ENCODE results near the gene TRIM14.
A peak's percentile ranks its signal among the peaks of the same experiment; 100 is the strongest.
"Not testable (repeated sequence)": the region's sequence is repeated elsewhere in the genome, so short reads cannot be mapped to it uniquely, and the experiment has no call there.

TRIM14 gene

DNA sequence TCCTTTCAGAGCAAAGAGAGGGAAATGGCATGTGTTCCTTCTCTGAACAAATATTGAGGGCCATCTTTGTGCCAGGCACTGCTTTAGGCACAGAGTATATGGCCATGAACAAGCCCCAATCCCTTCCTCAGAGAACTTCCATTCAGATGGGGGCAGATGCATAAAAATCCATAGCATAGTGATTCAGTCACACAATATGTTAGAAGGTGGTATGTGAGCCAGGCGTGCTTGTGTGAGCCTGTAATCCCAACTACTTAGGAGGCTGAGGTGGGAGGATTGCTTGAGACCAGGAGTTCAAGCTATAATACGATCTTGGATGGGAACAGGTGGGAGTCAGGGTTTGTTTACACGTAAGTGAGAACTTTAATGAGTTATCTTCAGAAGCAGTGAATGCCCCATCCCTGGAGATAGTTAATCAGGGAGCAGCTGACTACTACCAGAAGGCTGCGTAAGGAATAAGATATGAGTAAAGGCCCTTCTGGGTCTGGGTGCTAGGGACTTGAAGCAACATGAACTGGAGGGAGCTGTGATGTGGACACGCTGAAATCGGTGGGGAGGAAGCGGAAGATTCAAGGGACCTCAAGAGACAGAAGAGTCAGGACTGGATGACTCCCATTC is 35.3 kb downstream of the TRIM14 start:
- no peak for DNase-seq (ENCODE audit: low read depth in 2 of 2, low spot score in 1 of 2)

DNA sequence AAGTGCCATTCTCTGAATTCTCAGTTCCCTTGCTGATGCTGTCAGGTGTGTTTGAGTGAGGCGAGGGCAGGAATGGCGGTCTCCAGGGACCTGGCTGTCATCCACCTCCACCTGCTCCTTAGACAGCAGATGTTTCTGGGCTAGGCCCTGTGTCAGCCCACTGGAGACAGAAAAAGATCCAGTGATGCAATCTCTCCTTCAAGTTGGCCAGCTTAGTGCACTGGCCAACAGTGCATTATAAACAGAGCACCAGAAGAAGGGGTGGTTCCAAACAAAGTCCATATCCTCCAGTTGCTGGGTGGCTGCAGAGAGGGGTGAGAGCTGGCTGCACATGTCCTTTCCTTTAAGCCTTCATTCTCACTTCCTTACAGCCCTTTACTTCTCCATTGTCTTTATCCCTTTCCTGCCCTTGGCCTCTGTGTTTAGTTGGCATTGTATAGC is 35.9 kb downstream of the TRIM14 start:
- no peak for DNase-seq (ENCODE audit: low read depth in 2 of 2, low spot score in 1 of 2)

DNA sequence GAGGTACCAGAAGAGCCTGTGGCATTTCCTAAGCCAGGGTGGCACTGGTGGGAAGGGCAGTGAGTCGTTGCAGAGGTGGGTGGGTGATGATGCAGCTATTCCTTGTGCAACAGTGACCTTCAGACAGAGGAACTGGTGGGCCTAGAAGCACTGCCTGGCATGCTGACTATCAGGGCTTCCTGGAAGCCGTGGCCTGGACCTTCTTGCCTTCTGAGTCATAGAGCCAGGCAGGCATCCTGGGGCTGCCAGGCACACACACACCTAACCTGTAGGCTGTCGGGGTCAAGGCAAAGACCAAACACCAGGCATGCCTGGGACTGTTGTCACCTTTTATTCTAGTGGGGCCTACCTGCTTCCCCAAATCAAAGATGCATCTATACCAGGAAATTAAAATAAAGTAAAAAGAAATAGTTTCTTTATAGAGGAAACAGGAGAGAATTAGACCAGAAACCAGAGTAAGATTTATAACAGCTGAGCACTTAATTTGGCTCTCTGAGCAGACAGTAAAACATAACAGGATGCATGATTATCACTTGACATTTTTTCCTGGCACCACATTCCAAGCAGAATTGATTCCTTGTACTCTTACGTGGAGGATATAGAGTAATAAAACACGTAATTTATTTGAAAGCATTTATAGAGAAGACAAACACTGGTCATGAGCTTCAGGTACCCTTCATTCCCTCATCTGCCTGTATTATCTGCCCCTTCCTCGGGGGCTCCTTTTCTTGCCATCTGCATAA is 37.4 kb downstream of the TRIM14 start:
- DNase-seq (ENCODE audit: low read depth in 2 of 2, low spot score in 1 of 2): peak in 1 of 2 donors; percentile 17

DNA sequence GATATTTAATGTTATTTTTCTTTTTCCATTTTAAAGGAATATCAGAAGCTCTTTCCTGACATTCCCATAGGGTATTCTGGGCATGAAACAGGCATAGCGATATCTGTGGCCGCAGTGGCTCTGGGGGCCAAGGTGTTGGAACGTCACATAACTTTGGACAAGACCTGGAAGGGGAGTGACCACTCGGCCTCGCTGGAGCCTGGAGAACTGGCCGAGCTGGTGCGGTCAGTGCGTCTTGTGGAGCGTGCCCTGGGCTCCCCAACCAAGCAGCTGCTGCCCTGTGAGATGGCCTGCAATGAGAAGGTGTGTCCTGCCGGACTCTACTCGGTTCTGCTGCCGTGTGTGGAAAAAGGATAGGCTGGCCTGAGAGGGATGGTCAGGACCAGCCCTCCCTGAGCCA is 38.2 kb downstream of the TRIM14 start:
- no peak for DNase-seq (ENCODE audit: low read depth in 2 of 2, low spot score in 1 of 2)

DNA sequence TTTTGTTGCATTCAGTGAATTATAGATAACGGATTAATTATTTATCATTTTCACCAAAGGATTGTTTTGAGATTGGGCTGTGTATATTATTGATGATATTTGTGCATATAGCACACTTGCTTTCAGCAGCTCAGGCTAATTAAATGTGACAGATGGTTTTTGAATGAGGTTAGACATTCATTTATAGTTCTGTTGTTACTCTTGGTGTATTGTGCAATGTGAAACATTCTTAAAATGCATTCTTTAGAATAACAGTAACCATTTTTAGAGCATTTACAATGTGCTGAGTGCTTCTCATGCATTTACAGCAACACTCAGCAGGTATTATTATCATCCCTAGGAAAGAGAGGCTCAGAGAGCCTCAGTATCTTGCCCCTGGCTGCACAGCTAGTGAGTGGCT is 38.7 kb downstream of the TRIM14 start:
- no peak for DNase-seq (ENCODE audit: low read depth in 2 of 2, low spot score in 1 of 2)

DNA sequence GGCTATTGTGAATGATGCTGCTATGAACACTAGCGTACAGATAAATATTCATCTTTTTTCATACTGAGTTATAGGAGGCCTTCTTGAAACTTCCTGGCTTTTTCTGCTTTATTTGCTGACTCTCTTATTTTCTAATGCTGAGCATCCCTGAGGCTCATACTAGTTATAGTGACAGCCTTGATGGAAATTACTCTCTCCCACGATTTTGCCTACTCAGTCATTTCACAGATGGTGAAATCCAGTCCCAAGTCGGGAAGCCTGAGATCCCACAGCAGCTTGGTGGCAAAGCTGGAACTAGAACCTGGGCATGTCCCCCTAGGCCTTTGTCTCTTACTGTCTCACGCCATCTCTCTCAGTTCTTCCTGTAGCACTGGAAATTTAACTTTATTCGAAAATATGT is 40.1 kb downstream of the TRIM14 start:
- no peak for DNase-seq (ENCODE audit: low read depth in 2 of 2, low spot score in 1 of 2)

DNA sequence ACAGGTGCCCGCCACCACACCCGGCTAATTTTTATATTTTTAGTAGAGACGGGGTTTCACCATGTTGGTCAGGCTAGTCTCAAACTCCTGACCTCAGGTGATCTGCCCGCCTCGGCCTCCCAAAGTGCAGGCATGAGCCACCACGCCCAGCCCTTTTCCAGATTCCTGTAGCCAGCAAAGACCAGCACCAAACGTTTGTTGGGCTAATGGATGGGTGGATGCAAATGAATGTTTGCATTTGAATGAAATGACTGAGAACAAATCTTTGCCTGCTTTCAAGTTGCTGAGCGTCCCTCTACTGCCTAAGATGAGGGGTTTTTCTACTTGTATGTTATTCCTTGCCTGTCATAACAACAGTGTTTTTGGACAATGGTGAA is 42.5 kb downstream of the TRIM14 start:
- not testable (repeated sequence) for DNase-seq (ENCODE audit: low read depth in 2 of 2, low spot score in 1 of 2)

DNA sequence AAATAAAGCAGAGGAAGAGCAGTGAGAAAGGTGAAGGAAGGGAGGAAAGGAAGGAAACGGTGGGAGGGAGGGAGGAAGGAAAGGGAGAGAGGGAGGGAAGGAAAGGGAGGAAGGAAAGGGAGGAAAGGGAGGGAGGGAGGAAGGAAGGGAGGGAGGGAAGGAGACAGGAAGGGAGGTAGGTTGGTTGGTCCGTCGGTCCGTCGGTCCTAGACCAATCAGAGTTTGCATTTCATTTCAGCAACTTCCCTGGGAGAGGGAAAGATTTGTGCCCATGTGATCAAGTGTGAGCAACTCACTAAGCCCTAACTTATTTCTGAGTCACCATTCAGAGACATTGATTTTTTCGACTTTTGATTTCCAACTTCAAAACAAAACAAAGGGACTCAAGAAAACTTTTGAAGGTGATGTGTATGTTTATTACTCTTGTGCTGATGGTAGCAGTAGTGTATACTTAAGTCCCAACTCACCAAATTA is 43.7 kb downstream of the TRIM14 start:
- no peak for DNase-seq (ENCODE audit: low read depth in 2 of 2, low spot score in 1 of 2)

DNA sequence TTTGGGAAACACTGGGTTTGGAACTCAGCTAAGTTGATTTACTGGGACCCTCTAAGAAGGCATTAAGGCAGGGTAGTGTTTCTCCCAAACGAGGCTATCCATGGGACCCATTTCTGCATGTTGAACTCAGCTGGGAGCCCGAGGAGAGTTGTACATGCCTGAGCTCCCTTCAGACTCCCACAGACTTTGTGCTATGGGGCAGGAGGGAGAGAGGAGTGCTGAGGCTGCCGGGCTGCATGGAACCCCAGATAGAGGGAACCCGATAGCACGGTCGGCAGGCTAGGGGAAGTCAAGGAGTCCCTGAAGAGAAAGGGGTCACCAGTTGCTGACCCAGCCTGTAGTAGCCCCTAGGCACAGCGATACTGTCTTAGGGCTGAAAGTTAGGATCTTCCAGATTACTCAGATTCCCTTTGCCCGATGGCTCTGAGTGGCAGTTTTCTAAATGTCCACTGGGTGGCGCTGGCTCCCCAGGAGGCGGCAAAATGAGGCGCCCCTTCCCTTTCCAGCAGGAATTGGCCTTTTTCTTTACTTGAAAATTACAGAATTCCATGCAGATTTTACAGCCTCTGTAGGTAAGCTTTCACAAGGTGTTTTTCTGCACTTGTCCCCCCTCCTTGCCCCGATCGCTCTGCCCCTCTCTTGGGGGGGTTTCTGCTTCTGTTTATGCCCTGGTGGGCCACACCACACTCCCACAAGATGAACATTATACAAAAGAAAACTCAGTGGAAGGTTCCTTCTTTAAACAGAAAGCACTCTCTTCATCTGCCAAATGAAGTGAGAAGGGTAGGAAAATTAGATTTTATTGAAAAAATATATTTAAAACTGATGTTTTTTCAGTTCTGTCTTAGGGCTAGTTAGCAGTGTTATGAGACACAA is 44.7 kb downstream of the TRIM14 start:
- peak in 1 of 2 donors; percentile 38 for DNase-seq (ENCODE audit: low read depth in 2 of 2, low spot score in 1 of 2)

DNA sequence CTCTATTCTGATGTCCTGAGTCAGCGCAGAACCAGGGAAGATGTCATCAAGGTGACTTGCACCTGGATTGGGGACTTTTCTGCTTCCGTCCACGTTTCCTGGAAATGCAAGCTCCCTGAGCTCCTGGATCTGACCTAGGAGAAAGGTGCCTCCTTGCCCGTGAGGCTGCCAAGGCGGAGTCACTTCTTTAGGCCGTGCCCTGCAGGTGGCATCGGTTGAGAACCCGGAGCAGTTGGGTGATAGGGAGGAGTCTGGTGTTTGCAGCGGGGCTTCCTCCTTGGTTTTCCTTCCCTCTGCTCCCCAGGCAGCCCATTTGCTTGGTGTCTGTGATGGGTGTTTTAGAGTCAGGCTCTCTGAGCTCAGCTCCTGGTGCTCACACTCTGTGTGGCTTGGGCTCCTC is 47.3 kb downstream of the TRIM14 start:
- no peak for DNase-seq (ENCODE audit: low read depth in 2 of 2, low spot score in 1 of 2)

DNA sequence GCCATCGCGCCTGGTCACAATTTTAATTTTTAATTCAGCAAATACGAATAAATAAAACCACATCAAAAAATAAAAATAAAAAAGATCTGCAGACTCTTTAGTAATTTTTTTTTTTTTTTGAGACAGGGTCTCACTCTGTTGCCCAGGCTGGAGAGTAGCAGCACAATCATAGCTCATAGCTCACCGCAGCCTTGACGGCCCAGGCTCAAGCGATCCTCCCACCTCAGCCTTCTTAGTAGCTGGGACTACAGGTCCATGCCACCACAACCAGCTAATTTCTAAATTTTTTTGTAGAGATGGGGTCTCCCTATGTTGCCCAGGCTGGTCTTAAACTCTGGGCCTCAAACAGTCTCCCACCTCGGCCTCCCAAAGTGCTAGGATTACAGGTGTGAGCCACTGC is 48.3 kb downstream of the TRIM14 start:
- no peak for DNase-seq (ENCODE audit: low read depth in 2 of 2, low spot score in 1 of 2)

DNA sequence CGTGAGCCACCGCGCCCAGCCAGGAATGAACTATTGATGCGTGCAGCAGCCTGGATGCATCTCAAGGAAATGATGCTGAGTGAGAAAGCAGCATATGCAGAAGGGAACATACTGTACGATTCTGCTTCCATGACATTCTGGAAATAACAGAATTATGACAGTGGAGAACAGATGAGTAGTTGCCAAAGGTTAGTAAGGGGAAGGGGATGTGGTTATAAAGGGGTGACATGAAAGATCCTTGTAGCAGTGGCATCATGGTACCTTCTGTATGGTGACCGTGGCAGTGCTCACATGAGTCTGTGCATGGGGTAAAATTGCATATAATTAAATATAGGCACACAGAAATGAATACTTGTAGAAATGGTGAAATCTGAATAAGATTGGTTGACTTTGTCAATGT is 49.5 kb downstream of the TRIM14 start:
- DNase-seq (ENCODE audit: low read depth in 2 of 2, low spot score in 1 of 2): no peak

DNA sequence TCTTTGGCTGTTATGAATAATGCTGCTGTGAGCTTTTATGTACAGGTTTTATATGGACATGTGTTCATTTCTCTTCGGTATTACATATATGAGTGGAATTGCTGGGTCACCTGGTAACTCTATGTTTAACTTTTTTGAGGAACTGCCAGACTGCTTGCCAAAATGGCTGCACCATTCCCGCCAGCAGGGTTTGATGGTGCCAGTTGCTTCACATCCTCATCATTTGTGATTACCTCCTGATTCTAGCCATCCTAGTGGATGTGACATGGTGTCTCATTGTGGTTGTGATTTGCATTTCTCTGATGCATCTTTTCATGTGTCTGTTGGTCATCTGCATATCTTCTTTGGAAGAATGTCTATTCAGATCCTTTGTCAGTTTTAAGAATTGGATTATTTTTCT is 51.8 kb downstream of the TRIM14 start:
- DNase-seq (ENCODE audit: low read depth in 2 of 2, low spot score in 1 of 2): no peak

DNA sequence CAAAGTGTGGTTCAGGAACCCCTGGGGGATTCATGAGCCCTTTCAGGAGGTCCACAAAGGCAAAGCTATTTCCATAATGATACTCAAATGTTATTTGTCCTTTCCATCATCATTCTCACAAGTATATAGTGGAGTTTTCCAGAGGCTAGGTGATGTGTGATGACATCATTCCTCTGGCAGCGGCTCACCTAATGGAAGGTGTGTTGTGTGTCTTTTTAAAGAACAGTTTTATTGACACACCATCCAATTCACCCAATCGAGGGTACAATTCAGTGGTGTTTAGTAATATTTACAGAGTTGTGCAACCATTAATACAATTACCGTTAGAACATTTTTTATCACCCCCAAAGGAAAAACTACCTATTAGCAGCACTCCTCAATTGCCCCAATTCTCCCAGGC is 52.8 kb downstream of the TRIM14 start:
- DNase-seq (ENCODE audit: low read depth in 2 of 2, low spot score in 1 of 2): no peak

DNA sequence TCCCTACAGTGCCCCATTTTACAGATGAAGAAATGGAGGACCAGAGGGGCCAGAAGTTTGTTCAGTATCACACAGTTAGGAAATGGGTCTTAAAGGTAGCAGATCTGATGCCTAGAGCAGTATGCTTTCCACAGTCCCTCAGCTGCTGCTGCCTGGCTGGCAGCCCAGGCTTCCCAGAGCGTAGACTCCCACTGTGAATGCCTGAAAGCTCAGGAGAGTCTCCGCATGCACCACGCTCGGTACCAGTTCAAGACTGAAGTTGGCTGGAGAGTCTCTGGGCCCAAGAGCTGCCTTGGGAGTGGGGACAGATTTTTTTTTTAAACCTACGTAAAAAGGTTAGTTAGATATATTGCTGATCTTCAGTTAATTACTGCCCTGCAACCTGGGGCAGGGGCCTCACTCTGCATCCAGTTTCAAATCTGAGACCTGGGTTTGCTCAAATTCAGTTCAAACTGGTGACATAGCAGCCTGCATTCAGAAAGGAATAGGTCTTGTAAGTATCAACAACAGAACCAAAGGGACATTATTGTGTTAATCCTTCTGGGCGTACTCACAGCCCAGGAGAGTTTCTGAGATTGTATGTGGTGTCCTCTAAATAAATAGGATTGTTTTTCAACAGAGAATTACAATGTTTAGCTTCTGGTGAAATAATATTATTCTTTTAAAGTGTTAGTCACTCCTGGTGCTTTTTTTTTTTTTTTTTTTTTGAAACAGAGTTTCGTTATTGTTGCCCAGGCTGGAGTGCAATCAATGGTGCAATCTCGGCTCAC is 54.2 kb downstream of the TRIM14 start:
- no peak for DNase-seq (ENCODE audit: low read depth in 2 of 2, low spot score in 1 of 2)

DNA sequence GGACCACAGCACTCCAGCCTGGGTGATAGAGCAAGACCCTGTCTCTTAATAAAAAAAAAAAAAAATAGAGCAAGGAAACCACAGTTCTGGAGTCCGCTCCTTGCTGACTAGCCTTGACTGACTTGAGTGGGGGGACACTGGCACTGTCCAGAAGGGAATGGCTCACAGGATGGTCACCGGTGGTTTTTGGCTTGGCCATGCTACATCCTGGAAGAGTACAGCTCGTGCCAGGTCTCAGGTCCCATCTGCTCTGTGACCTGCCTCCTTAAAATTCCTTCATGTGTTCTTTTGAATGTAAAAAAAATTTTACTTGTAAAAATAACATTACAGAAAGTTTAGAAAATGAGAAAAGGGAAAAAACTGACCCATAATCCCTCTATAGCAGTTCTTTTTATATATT is 56.9 kb downstream of the TRIM14 start:
- no peak for DNase-seq (ENCODE audit: low read depth in 2 of 2, low spot score in 1 of 2)

DNA sequence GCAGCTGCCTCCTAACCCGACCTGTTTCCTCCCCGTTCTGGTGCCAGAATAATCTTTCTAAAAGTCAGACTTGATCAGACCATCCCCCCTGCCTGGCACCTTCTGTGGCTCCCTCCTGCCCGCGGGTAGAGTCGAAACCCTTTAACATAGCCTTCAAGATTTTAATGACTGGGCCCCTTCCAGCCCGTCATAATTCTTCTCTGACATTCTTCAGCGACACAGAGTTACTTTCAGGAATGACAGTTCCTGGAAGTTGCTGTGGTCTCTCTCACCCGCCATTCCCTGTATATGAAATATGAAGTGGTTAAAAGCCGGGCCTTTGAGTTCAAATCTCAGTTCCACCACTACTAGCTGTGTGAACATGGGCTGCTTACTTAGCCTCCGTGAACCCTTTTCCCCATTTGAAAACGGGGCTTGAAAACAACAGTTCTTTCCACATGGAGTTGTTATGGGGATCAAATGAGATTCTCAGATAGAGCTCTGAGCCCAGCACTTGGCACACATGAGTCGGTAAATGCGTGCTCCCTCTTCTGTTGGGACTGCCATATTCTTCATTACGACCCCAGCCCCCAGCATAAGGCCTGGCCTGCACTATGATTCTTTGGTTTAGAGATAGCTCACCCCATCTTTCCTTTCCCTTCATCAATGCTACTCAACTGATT is 61.8 kb downstream of the TRIM14 start:
- no peak for DNase-seq (ENCODE audit: low read depth in 2 of 2, low spot score in 1 of 2)

DNA sequence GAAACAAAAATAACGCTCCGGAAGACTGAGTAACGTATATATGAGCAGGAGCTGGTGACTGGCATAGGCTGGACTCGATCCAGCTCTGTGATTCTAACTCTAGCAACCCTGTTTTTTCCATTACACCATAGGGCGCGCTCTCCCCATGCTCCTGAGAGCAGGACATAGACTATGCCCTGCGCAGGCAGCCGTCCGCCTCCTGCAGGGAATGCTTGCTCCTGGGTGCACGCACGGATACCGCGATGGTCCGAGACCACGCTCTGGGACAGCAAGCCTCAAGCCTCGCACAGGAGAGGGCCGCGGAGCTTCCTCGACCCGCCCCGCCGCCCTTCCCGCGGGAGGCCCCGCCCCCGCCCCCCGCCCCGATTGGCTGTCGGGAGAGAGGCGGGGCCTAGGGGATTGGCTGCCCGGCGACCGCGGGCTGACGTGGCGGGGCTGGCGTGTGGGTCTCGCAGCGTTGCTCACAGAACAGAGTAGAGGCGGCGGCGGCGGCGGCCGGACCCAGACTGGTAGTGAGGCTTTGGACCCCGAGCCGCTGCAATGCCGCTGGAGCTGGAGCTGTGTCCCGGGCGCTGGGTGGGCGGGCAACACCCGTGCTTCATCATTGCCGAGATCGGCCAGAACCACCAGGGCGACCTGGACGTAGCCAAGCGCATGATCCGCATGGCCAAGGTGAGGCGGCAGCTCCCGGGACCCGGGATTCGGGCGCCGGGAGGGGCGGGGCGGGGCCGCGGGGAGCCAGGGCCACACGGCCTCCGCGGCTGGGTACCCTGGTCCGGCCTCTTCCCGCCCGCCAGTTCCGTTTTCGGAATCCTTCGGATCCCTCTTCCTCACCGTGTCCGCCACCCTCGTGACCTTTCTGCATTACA is 62.5 kb downstream of the TRIM14 start, which contains the start of gene NANS:
Gene NANS, plus strand, starts transcription at position 464 of the 869 bp plus-strand sequence. Its CDS starts 77 bp downstream, at position 541.
- peak; percentile 80 to 85 for DNase-seq (ENCODE audit: low read depth in 2 of 2, low spot score in 1 of 2)

DNA sequence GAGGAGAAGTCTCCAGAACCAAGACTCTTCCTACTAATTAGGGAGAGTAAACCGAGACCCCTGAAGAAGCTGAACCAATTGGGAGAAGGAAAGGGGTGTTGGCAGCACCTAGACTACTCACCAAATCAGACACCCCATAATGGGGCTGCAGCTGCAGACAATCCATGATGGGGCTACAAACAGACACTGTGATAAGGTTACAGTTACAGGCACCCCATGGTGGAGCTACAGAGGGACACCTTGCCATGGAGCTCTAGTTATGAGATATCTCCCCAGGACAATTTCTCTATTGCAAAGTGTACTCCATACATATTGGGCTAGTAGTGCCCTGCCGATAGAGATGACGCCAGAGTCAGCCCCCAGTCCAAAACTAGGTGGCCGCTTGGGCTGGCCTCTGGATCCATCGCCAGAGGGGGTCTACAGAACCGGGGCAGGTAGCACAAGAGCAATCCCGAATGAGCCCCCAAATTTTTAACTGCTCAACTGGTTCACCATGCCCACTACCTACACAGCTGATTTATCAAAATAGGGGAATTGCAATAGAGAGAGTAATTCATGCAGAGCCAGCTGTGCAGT is 64.6 kb downstream of the TRIM14 start:
- DNase-seq (ENCODE audit: low read depth in 2 of 2, low spot score in 1 of 2): no peak

Measured in stimulated activated CD8-positive, alpha-beta memory T cell treated with anti-CD3 and anti-CD28 coated beads, Interleukin-4, amount 100 ng/mL, for 4 hours (primary cell).